WTC11 (cell line): Measurements from ENCODE around the gene TMEM116. TPM values are rescaled to one million over a fixed set of nuclear protein-coding genes. Genes with fewer than 3 reads are reported as not detected.

Experiments
- ATAC-seq: fragments of 200-7000 bp; cut with Tn5 transposase; 2 replicates; pipeline ENCODE4 v1.10.0; 2021; ENCODE audit warnings: mild to moderate bottlenecking, moderate library complexity
- CTCF ChIA-PET: fragments of 300-600 bp; sonication (Branson Sonifier 250); formaldehyde crosslinking; loops from one replicate; lab custom pipeline; 2021; ENCODE audit warnings: antibody characterized with exemption; lab: Charles Lee
- POLR2A ChIA-PET: fragments of 350-600 bp; sonication (Branson Sonifier 250); formaldehyde crosslinking; loops from one replicate; lab custom pipeline; 2021; ENCODE audit warnings: antibody characterized with exemption; lab: Charles Lee
- DNase-seq: peaks from one replicate; pipeline ENCODE4 v3.0.0; 2021; ENCODE audit warnings: low spot score
- H3K27ac Mint-ChIP-seq: 2 replicates; pipeline ENCODE4 v1.8.0; 2021; ENCODE audit warnings: mixed read lengths
- H3K27me3 Mint-ChIP-seq: 2 replicates; pipeline ENCODE4 v1.8.0; 2021; ENCODE audit warnings: low read depth, mild to moderate bottlenecking, moderate library complexity, mixed read lengths
- H3K36me3 Mint-ChIP-seq: 2 replicates; pipeline ENCODE4 v1.8.0; 2021; ENCODE audit warnings: mixed read lengths
- H3K4me1 Mint-ChIP-seq: 2 replicates; pipeline ENCODE4 v1.8.0; 2022; ENCODE audit warnings: mixed read lengths
- H3K4me3 Mint-ChIP-seq: 2 replicates; pipeline ENCODE4 v1.8.0; 2021; ENCODE audit warnings: mild to moderate bottlenecking, moderate library complexity, mixed read lengths
- H3K9me3 Mint-ChIP-seq: 2 replicates; pipeline ENCODE4 v1.8.0; 2021; ENCODE audit warnings: mixed read lengths
- CREM ChIP-seq: sonication (generic); formaldehyde crosslinking; IDR thresholded peaks from 2 replicates; pipeline ENCODE4 v1.8.1; 2022; ENCODE audit warnings: mild to moderate bottlenecking, missing genetic modification reagents, moderate library complexity
- ETV6 ChIP-seq: sonication (generic); formaldehyde crosslinking; IDR thresholded peaks from 2 replicates; pipeline ENCODE4 v1.8.1; 2022; ENCODE audit warnings: mild to moderate bottlenecking, missing genetic modification reagents
- FOXP1 ChIP-seq: sonication (generic); formaldehyde crosslinking; IDR thresholded peaks from 2 replicates; pipeline ENCODE4 v1.8.0; 2022; ENCODE audit warnings: missing genetic modification reagents, mild to moderate bottlenecking, moderate library complexity, borderline replicate concordance
- JAZF1 ChIP-seq: fragments of 250-450 bp; sonication (Bioruptor Pico); IDR thresholded peaks from 2 replicates; pipeline ENCODE4 v1.9.0; 2021; ENCODE audit warnings: moderate library complexity, mild to moderate bottlenecking, inconsistent platforms
- KAT7 ChIP-seq: sonication (generic); formaldehyde crosslinking; IDR thresholded peaks from 2 replicates; pipeline ENCODE4 v1.8.1; 2023; ENCODE audit warnings: missing genetic modification reagents, mild to moderate bottlenecking, borderline replicate concordance
- ZNF121 ChIP-seq: sonication (generic); formaldehyde crosslinking; IDR thresholded peaks from 2 replicates; pipeline ENCODE4 v1.8.0; 2023; ENCODE audit warnings: missing genetic modification reagents
- ZNF671 ChIP-seq: fragments of 250-450 bp; sonication (Bioruptor Pico); IDR thresholded peaks from 2 replicates; pipeline ENCODE4 v1.8.0; 2021; ENCODE audit warnings: mild to moderate bottlenecking
- microRNA-seq: library from miRNA; unstranded; fragments of <30 nt; microRNA quantifications from one replicate; pipeline ENCODE4 v1.2.0, GENCODE V29; 2022; ENCODE audit warnings: borderline number of aligned reads
- total RNA-seq: library from RNA; stranded (reverse); gene quantifications from 3 replicates; pipeline ENCODE4 v1.2.3, GENCODE V29; 2021
- TF ChIP-seq, protein P1 (sequence below): sonication (generic); formaldehyde crosslinking; conservative IDR thresholded peaks from 2 replicates; pipeline ENCODE4 v1.8.1; 2022; ENCODE audit warnings: mild to moderate bottlenecking, missing genetic modification reagents
- TF ChIP-seq, protein P2 (sequence below): sonication (generic); formaldehyde crosslinking; IDR thresholded peaks from 2 replicates; pipeline ENCODE4 v1.8.0; 2022; ENCODE audit warnings: mild to moderate bottlenecking, missing genetic modification reagents
- TF ChIP-seq, protein P3 (sequence below): fragments of 250-450 bp; sonication (Bioruptor Pico); conservative IDR thresholded peaks from 2 replicates; pipeline ENCODE4 v1.9.0; 2021; ENCODE audit warnings: mild to moderate bottlenecking
- TF ChIP-seq, protein P4 (sequence below): sonication (generic); formaldehyde crosslinking; IDR thresholded peaks from 2 replicates; pipeline ENCODE4 v1.8.1; 2022; ENCODE audit warnings: low read depth, missing genetic modification reagents, borderline replicate concordance
- TF ChIP-seq, protein P5 (sequence below): sonication (generic); formaldehyde crosslinking; IDR thresholded peaks from 2 replicates; pipeline ENCODE4 v1.8.0; 2023; ENCODE audit warnings: missing genetic modification reagents

TMEM116 gene
- total RNA-seq, 1 experiment from 2014 or later, result 7.8 TPM

DNA sequence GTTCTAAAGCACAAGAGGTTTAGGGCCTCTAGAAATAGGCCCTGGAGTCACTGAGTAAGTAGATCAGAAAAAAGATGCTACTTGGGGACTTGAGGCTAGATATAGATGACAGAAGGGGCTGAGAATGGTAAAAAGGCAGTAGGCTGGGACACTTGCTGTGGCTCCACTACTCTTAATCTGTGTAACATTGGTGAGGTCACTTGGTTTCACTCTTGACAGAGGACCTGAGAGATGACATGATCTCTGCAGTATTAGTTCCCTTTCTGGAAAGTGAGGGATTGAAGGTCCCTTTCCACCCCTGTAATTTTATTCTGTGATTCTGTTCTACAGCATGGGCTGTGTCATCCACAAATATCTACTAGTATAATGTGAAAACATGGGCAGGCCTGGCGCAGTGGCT, 131.2 kb downstream of the TMEM116 start:
- no peak overlapping the region for H3K4me3 Mint-ChIP-seq
- TF ChIP-seq ZNF671 (CRISPR knock-in tag), result no peak
- TF ChIP-seq JAZF1 (CRISPR knock-in tag), result no peak
- TF ChIP-seq, protein P1, sequence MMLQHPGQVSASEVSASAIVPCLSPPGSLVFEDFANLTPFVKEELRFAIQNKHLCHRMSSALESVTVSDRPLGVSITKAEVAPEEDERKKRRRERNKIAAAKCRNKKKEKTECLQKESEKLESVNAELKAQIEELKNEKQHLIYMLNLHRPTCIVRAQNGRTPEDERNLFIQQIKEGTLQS (CRISPR knock-in tag), result no peak
- TF ChIP-seq, protein P2, sequence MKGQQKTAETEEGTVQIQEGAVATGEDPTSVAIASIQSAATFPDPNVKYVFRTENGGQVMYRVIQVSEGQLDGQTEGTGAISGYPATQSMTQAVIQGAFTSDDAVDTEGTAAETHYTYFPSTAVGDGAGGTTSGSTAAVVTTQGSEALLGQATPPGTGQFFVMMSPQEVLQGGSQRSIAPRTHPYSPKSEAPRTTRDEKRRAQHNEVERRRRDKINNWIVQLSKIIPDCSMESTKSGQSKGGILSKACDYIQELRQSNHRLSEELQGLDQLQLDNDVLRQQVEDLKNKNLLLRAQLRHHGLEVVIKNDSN (CRISPR knock-in tag), result no peak
- TF ChIP-seq CREM (CRISPR knock-in tag), result no peak
- TF ChIP-seq, protein P3, sequence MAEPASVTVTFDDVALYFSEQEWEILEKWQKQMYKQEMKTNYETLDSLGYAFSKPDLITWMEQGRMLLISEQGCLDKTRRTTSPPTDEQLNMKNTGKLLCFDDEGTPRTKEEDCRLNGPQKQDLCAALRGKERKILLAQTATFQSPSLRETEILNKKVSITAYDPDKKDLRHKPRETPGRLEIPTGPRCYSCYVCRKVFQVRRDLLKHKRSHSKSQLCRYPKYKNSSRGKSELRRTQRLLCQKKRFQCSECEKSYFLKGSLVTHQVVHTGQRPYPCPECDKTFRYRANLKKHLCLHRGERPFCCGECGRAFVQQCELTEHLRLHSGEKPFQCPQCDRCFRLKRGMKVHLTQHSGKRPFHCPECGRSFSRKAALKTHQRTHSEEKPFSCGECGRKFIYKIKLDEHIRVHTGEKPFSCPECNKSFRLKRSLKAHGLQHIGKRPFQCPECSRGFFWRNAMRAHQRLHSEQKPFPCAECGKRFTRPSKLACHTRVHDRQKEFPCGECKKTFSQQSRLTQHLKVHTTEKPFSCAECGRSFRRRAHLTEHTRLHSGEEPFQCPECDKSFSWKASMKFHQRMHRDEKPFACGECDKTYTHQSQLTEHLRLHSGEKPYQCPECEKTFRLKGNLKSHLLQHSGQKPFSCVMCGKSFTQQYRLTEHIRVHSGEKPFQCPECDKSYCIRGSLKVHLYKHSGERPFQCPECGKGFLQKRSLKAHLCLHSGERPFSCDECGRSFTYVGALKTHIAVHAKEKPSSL, result no peak
- TF ChIP-seq FOXP1 (CRISPR knock-in tag), result no peak
- no peak for TF ChIP-seq KAT7 (CRISPR knock-in tag)
- no peak for TF ChIP-seq ETV6 (CRISPR knock-in tag)
- TF ChIP-seq, protein P4, sequence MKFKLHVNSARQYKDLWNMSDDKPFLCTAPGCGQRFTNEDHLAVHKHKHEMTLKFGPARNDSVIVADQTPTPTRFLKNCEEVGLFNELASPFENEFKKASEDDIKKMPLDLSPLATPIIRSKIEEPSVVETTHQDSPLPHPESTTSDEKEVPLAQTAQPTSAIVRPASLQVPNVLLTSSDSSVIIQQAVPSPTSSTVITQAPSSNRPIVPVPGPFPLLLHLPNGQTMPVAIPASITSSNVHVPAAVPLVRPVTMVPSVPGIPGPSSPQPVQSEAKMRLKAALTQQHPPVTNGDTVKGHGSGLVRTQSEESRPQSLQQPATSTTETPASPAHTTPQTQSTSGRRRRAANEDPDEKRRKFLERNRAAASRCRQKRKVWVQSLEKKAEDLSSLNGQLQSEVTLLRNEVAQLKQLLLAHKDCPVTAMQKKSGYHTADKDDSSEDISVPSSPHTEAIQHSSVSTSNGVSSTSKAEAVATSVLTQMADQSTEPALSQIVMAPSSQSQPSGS (CRISPR knock-in tag), result no peak
- TF ChIP-seq ZNF121 (CRISPR knock-in tag), result no peak
- TF ChIP-seq, protein P5, sequence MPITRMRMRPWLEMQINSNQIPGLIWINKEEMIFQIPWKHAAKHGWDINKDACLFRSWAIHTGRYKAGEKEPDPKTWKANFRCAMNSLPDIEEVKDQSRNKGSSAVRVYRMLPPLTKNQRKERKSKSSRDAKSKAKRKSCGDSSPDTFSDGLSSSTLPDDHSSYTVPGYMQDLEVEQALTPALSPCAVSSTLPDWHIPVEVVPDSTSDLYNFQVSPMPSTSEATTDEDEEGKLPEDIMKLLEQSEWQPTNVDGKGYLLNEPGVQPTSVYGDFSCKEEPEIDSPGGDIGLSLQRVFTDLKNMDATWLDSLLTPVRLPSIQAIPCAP (CRISPR knock-in tag), result no peak

More for the DNA sequence above, 131.2 kb downstream of the TMEM116 start:
- peaks cover 80% of the 10 kb centered on the region for H3K36me3 Mint-ChIP-seq
- POLR2A ChIA-PET, result no interaction called here
- DNase-seq (no peak), ATAC-seq (no peak)
- H3K27me3 Mint-ChIP-seq, result no peaks in the 10 kb centered on the region
- CTCF ChIA-PET, result no interaction called here
- H3K9me3 Mint-ChIP-seq, result peaks cover 5% of the 10 kb centered on the region; the same call in 1 of the 2 replicates
- H3K4me1 Mint-ChIP-seq, result no peaks in the 10 kb centered on the region
- no peak overlapping the region for H3K27ac Mint-ChIP-seq

Small RNAs within 50 kb of the gene (microRNA-seq; reads per million reads assigned to microRNA genes)
- gene MIR3657, result not detected

Other genes with a start within 250 kb of the TMEM116 start
- gene ALDH2, start 246.2 kb downstream of the TMEM116 start, total RNA-seq, result 32.6 to 36.7 TPM (median 36.7 TPM) in 3 replicates
- 71.1 to 81.8 TPM (median 71.2 TPM) in 3 replicates for gene MAPKAPK5, start 170.9 kb downstream of the TMEM116 start, total RNA-seq
- gene ERP29, start 261 bp upstream of the TMEM116 start, total RNA-seq, result 162 to 171 TPM (median 168 TPM) in 3 replicates
- gene NAA25, start 95.6 kb upstream of the TMEM116 start, total RNA-seq, result 41.6 to 47.5 TPM (median 44.7 TPM) in 3 replicates
- 24.8 to 25.8 TPM (median 25.1 TPM) in 3 replicates for gene TRAFD1, start 112.4 kb upstream of the TMEM116 start, total RNA-seq